ENCODE results near the gene IL5.

GRCh38 chr5:132559383-132560060 is 16.2 kb upstream of the IL5 start:
- TF ChIP-seq ZNF274 (IDR thresholded peaks at IDR 0.05; ENCODE audit: low read depth, low read length), result no peak
- TF ChIP-seq SUZ12 (IDR thresholded peaks at IDR 0.05; ENCODE audit: extremely low read depth, insufficient read depth, insufficient read length), result no peak

All from NT2/D1 (cell line).